Stomach (tissue), 9 donors: ENCODE measurements around the gene HYOU1. TPM values are rescaled to one million over a fixed set of nuclear protein-coding genes. Genes with fewer than 3 reads are reported as not detected.
A peak's percentile ranks its signal among the peaks of the same experiment; 100 is the strongest.

Experiments used
- DNase-seq, 2 donors: peaks; one replicate each; pipeline versions ENCODE4 v3.0.0 to v3.0.0-alpha.2; 2013 to 2019
- H3K27ac ChIP-seq, 5 donors: fragments of 200-600 bp in 4 of 5; sonication (generic) in 4 of 5; one replicate each; pipeline ENCODE4 v1.5.1; 2013 to 2019; ENCODE audit warnings: mild to moderate bottlenecking in 1 of 5, moderate library complexity in 1 of 5
- H3K27me3 ChIP-seq, 3 donors: fragments of 200-600 bp; sonication (generic); one replicate each; pipeline ENCODE4 v1.5.1; 2017 to 2019; ENCODE audit warnings: mixed run types in 1 of 3
- H3K36me3 ChIP-seq, 4 donors: fragments of 200-600 bp; sonication (generic); 1 replicate in 3 of 4; 2 replicates in 1 of 4; pipeline ENCODE4 v1.5.1; 2016 to 2019
- H3K4me1 ChIP-seq, 4 donors: fragments of 200-600 bp; sonication (generic); one replicate each; pipeline ENCODE4 v1.5.1; 2016 to 2019
- H3K4me3 ChIP-seq, 4 donors: fragments of 200-600 bp; sonication (generic) in 3 of 4; one replicate each; pipeline ENCODE4 v1.5.1; 2016 to 2019; ENCODE audit warnings: mild to moderate bottlenecking in 1 of 4
- H3K9me3 ChIP-seq, 4 donors: fragments of 200-600 bp; sonication (generic); one replicate each; pipeline ENCODE4 v1.5.1; 2016 to 2019
- CTCF ChIP-seq, 7 experiments: fragments of 450-650 bp in 4 of 7; fragments of 200-600 bp in 3 of 7; sonication (generic) in 3 of 7; IDR thresholded peaks; one replicate each; pipeline ENCODE4 v1.5.1; 2016 to 2019; ENCODE audit warnings: antibody characterized with exemption in 7 of 7, control low read depth in 2 of 7, mild to moderate bottlenecking in 1 of 7
- EP300 ChIP-seq: sonication (generic); formaldehyde crosslinking; IDR thresholded peaks from one replicate; pipeline ENCODE4 v1.6.1; 2017; ENCODE audit warnings: antibody characterized with exemption
- POLR2A ChIP-seq, 4 donors: fragments of 450-650 bp; IDR thresholded peaks; one replicate each; pipeline ENCODE4 v1.6.1; 2016; ENCODE audit warnings: antibody characterized with exemption in 4 of 4, control low read depth in 2 of 4, mild to moderate bottlenecking in 1 of 4, moderate library complexity in 1 of 4
- POLR2AphosphoS5 ChIP-seq, 3 donors: sonication (generic); formaldehyde crosslinking; IDR thresholded peaks; one replicate each; pipeline ENCODE4 v1.6.1; 2016; ENCODE audit warnings: antibody characterized with exemption in 3 of 3
- WGBS, 5 donors: extraction: QIAGEN DNeasy Blood & Tissue Kit in 3 of 5; methylation state at CpG; one replicate each; pipeline versions ENCODE4 v1.1.5 to v1.1.7; 2013 to 2018; 5-methylcytosine and 5-hydroxymethylcytosine counted together
- intact Hi-C: fragments of 100-400 bp; cut with DNase I; formaldehyde crosslinking; loops from one replicate; pipeline ENCODE4 v1.15.1; 2023; ENCODE audit warnings: low total_unique reads
- polyA plus RNA-seq, 3 donors: library from polyadenylated mRNA; stranded (reverse); fragments of 200-250 nt; gene quantifications; one replicate each; pipeline ENCODE4 v1.2.3, GENCODE V29; 2013
- total RNA-seq, 5 donors: library from RNA; depleted of rRNA; stranded (reverse); fragments of >200 nt; gene quantifications; one replicate each; pipeline versions ENCODE4 v1.1.0 to v1.2.3, GENCODE V29; 2014 to 2016
- donor health status: healthy with polysubstance abuse.
- donor health status: Bipolar disorder and iron deficiency.
- donor health status: healthy.

Gene HYOU1
- total and polyA plus RNA-seq, 8 donors: 12.7 to 127 (median 62.6) TPM

DNA sequence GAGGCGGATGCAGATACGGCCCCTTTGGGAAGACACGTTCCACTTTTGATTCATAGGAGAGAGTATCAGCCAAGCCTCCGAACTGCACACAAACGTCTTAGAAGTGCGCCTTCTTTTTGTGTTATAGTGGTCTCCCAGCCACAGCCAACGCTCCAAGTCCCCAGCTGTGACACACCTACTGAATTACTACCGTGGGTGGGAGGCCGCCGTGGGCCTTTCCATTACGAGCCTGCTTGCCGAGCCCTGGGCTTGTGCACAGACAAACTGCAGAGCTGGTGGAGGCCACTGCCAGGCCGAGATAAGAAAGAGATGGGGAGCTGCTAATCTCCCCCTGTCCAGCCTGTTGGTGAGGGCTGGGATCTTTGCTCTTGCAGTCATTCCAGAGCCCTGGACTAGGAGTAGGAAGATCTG lies 28.4 kb upstream of the HYOU1 start:
- TF ChIP-seq POLR2A (IDR thresholded peaks at IDR 0.05) (no peak), EP300 (no peak), CTCF (IDR thresholded peaks at IDR 0.05) (no peak), POLR2AphosphoS5 (IDR thresholded peaks at IDR 0.05) (no peak)
- H3K27ac ChIP-seq: peak overlapping the region; percentile 21 to 97 (median 91)
- 0 to 2% (median 1%) methylated on average over 12 to 13 of the region's 13 CpGs for WGBS, 5 donors
- no peaks in the 10 kb centered on the region for H3K9me3 ChIP-seq
- peaks cover 9 to 36% (median 20%) of the 10 kb centered on the region in 4 donors for H3K4me1 ChIP-seq
- intact Hi-C loops: no loop called here
- no peak for DNase-seq
- H3K36me3 ChIP-seq: peaks cover 19 to 24% (median 23%) of the 10 kb centered on the region in 4 donors
- H3K27me3 ChIP-seq: no peaks in the 10 kb centered on the region
- peak overlapping the region; percentile 53 to 73 (median 68) for H3K4me3 ChIP-seq

DNA sequence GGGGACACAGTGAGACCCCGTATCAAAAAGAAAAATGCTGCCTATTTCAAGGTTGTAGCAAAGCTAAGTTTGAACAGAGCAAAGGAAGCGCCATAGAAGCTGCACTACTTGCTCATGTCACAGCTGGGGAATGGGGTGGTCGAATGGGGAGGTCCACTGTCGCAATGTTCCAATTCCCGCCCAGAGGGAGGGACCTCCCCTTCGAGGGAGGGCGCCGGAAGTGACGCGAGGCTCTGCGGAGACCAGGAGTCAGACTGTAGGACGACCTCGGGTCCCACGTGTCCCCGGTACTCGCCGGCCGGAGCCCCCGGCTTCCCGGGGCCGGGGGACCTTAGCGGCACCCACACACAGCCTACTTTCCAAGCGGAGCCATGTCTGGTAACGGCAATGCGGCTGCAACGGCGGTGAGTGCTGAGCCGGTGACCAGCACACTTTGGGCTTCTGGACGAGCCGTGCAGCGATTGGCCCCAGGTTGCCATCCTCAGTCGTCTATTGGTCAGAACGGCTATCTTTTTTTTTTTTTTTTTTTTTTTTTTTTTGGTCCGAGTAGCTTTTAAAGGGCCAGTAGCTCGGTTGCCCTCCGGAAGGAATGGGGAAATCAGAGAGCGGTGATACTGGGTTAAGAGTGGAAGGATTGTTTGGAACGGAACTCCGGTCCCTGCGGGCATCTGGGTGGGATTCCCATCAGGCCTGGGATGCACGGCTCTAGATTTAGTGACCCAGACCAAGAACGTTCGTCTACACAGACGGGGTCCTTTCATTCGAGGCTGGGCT lies 27.8 kb upstream of the HYOU1 start, which contains the start of gene HMBS:
Gene HMBS (plus strand): TSS at position 219 of the 774 bp plus-strand sequence. CDS start 153 bp downstream, at position 372.
- H3K4me1 ChIP-seq: peaks cover 9 to 36% (median 20%) of the 10 kb centered on the region in 4 donors
- H3K4me3 ChIP-seq: peak within 1 kb of the TSS; percentile 53 to 73 (median 68)
- H3K27ac ChIP-seq: peak within 1 kb of the TSS; percentile 90 to 97 (median 91)
- peaks cover 25 to 30% (median 29%) of the 10 kb centered on the region in 4 donors for H3K36me3 ChIP-seq
- intact Hi-C loops: no loop called here
- DNase-seq: peak; percentile 94 to 98
- TF ChIP-seq POLR2AphosphoS5 (IDR thresholded peaks at IDR 0.05): peak; percentile 68 to 91 (median 72)
- TF ChIP-seq POLR2A (IDR thresholded peaks at IDR 0.05): peak in 1 of 4 donors; percentile 8
- TF ChIP-seq CTCF (IDR thresholded peaks at IDR 0.05): no peak
- no peak for TF ChIP-seq EP300
- H3K27me3 ChIP-seq: no peaks in the 10 kb centered on the region
- H3K9me3 ChIP-seq: no peaks in the 10 kb centered on the region
- 0 to 1% (median 1%) methylated on average over 42 to 45 of the region's 45 CpGs for WGBS, 5 donors

- H3K27me3 ChIP-seq: no peaks in the 10 kb centered on the region
- peaks cover 56 to 61% (median 60%) of the 10 kb centered on the region in 4 donors for H3K36me3 ChIP-seq
- intact Hi-C loops: no loop called here
- TF ChIP-seq CTCF (IDR thresholded peaks at IDR 0.05) (no peak), POLR2AphosphoS5 (IDR thresholded peaks at IDR 0.05) (no peak), POLR2A (IDR thresholded peaks at IDR 0.05) (no peak), EP300 (no peak)
- peak overlapping the region in 2 of 5 donors; percentile 4 to 11 for H3K27ac ChIP-seq
- DNase-seq: no peak
- H3K4me1 ChIP-seq: peaks cover 9 to 36% (median 16%) of the 10 kb centered on the region in 4 donors
- no peak overlapping the region for H3K4me3 ChIP-seq
- H3K9me3 ChIP-seq: no peaks in the 10 kb centered on the region
- WGBS, 5 donors: 52 to 67% (median 61%) methylated on average over 7 of the region's 7 CpGs
Measured at GRCh38 chr11:119081682-119082260, 24.8 kb upstream of the HYOU1 start.

DNA sequence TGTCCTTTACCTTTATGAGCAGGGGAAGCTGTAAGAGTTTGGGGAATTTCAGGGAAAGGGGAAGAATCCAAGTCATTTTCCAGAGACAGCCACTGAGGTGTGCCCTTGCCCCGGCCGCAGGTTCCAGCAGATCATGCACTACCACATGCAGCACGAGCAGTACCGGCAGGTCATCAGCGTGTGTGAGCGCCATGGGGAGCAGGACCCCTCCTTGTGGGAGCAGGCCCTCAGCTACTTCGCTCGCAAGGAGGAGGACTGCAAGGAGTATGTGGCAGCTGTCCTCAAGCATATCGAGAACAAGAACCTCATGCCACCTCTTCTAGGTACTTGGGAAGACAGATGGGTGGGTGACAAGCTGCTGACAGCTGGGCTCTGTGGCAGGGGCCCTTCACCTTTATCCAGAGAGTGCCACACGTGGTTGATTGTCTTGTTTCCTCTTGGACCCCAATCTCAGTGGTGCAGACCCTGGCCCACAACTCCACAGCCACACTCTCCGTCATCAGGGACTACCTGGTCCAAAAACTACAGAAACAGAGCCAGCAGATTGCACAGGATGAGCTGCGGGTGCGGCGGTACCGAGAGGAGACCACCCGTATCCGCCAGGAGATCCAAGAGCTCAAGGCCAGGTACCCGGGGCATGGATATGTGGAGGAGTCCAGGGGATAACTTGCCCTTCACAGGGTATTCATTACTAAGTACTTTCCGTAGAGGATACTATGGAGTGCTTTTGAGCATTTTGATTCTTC lies 21.8 kb upstream of the HYOU1 start:
- TF ChIP-seq EP300: no peak
- no peak for TF ChIP-seq CTCF (IDR thresholded peaks at IDR 0.05)
- TF ChIP-seq POLR2A (IDR thresholded peaks at IDR 0.05): no peak
- Histone ChIP-seq H3K36me3 (peaks cover 82 to 90% (median 89%) of the 10 kb centered on the region in 4 donors), H3K27me3 (no peaks in the 10 kb centered on the region), H3K4me1 (peaks cover 0 to 13% (median 0%) of the 10 kb centered on the region in 4 donors), H3K9me3 (no peaks in the 10 kb centered on the region), H3K27ac (no peak overlapping the region), H3K4me3 (no peak overlapping the region)
- WGBS, 5 donors: 92 to 95% (median 94%) methylated on average over 15 to 19 of the region's 19 CpGs
- intact Hi-C loops: no loop called here
- no peak for DNase-seq
